CD4-positive, alpha-beta memory T cell (primary cell): ENCODE results near the gene EYS. TPM values are rescaled to one million over a fixed set of nuclear protein-coding genes. Genes with fewer than 3 reads are reported as not detected.

Experiments used
- CTCF ChIA-PET: fragments of 350-600 bp; sonication (Branson Sonifier 250); formaldehyde crosslinking; loops from one replicate; lab custom pipeline; 2021; ENCODE audit warnings: inconsistent platforms; ENCODE audit not compliant: partially characterized antibody; lab: Charles Lee
- POLR2A ChIA-PET: fragments of 350-600 bp; sonication (Branson Sonifier 250); formaldehyde crosslinking; loops from one replicate; lab custom pipeline; 2021; ENCODE audit not compliant: partially characterized antibody; lab: Charles Lee
- DNase-seq, 5 donors: peaks; one replicate each; pipeline versions ENCODE4 v3.0.0 to v3.0.0-alpha.2; 2020 to 2022; ENCODE audit warnings: mixed read lengths in 1 of 5
- H3K27ac ChIP-seq: one replicate; pipeline ENCODE4 v1.7.0; 2013; ENCODE audit warnings: low read depth, low read length
- H3K27me3 ChIP-seq: 2 replicates; pipeline ENCODE4 v1.7.0; 2013; ENCODE audit warnings: mild to moderate bottlenecking, low read length, moderate library complexity; ENCODE audit not compliant: insufficient read depth
- H3K36me3 ChIP-seq: 2 replicates; pipeline ENCODE4 v1.7.0; 2013; ENCODE audit warnings: mild to moderate bottlenecking, low read length, moderate library complexity; ENCODE audit not compliant: insufficient read depth
- H3K4me1 ChIP-seq: 2 replicates; pipeline ENCODE4 v1.7.0; 2013; ENCODE audit warnings: mild to moderate bottlenecking, low read length, moderate library complexity; ENCODE audit not compliant: insufficient read depth
- H3K4me3 ChIP-seq, 2 donors: one replicate each; pipeline ENCODE4 v1.7.0; 2013; ENCODE audit warnings: low read length in 2 of 2, mild to moderate bottlenecking in 1 of 2
- H3K9me3 ChIP-seq, 2 donors: one replicate each; pipeline ENCODE4 v1.7.0; 2013; ENCODE audit warnings: low read length in 2 of 2, control low read depth in 1 of 2; ENCODE audit not compliant: control insufficient read depth in 1 of 2
- H3K27ac Mint-ChIP-seq, 7 donors: one replicate each; pipeline ENCODE4 v1.8.0; 2020 to 2021; ENCODE audit warnings: mixed read lengths in 7 of 7, mild to moderate bottlenecking in 6 of 7, inconsistent platforms in 3 of 7, moderate library complexity in 3 of 7
- H3K27me3 Mint-ChIP-seq, 2 donors: one replicate each; pipeline ENCODE4 v1.8.0; 2020 to 2021; ENCODE audit warnings: mixed read lengths in 2 of 2
- H3K36me3 Mint-ChIP-seq, 2 donors: one replicate each; pipeline ENCODE4 v1.8.0; 2020 to 2021; ENCODE audit warnings: mixed read lengths in 2 of 2, inconsistent platforms in 1 of 2, mild to moderate bottlenecking in 1 of 2
- H3K4me1 Mint-ChIP-seq, 4 donors: one replicate each; pipeline ENCODE4 v1.8.0; 2020 to 2021; ENCODE audit warnings: mixed read lengths in 4 of 4, mild to moderate bottlenecking in 1 of 4
- H3K4me3 Mint-ChIP-seq, 8 donors: one replicate each; pipeline ENCODE4 v1.8.0; 2020 to 2021; ENCODE audit warnings: mixed read lengths in 8 of 8, mild to moderate bottlenecking in 7 of 8, moderate library complexity in 6 of 8, inconsistent platforms in 3 of 8
- H3K9me3 Mint-ChIP-seq, 8 donors: one replicate each; pipeline ENCODE4 v1.8.0; 2020 to 2021; ENCODE audit warnings: mixed read lengths in 8 of 8, mild to moderate bottlenecking in 5 of 8, inconsistent platforms in 3 of 8, moderate library complexity in 1 of 8
- intact Hi-C: fragments of 100-400 bp; cut with micrococcal nuclease; formaldehyde crosslinking; loops from one replicate; pipeline ENCODE4 v1.15.1; 2023
- polyA plus RNA-seq, 2 donors: library from polyadenylated mRNA; unstranded; fragments of 300-500 nt; fragmentation: Illumina TruSeq; gene quantifications; one replicate each; pipeline ENCODE4 v1.2.3, GENCODE V29; 2021
- total RNA-seq, 2 experiments: library from RNA; stranded (reverse); gene quantifications; one replicate each; pipeline ENCODE4 v1.2.3, GENCODE V29; 2021

The EYS gene
- total and polyA plus RNA-seq, 4 experiments from 2014 or later: 0.17 to 0.20 TPM; not detected in 2

DNA sequence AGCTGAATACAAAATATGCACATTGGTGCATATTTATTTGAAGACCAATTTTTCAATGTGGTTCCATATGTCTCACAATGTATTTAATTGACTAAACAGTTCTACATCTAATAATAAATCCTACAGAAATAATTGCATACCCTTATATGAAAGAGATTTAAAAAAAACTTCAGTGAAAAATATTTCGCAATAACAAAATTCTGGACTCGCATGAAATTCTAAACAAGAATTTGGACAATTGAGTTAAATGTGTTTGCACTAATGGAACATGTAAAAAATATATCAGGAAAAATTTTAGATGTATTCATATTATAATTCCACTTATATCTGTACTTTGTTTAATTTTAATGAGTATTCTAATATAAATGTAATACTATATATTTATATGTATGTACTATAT lies 1003.1 kb downstream of the EYS start:
- Mint-ChIP-seq H3K4me3 (no peak overlapping the region), H3K27me3 (no peaks in the 10 kb centered on the region), H3K4me1 (no peaks in the 10 kb centered on the region), H3K9me3 (peaks cover 0 to 22% (median 12%) of the 10 kb centered on the region in 8 donors), H3K36me3 (no peaks in the 10 kb centered on the region), H3K27ac (no peak overlapping the region)
- Histone ChIP-seq H3K9me3 (no peaks in the 10 kb centered on the region), H3K27me3 (no peaks in the 10 kb centered on the region), H3K27ac (no peak overlapping the region), H3K36me3 (no peaks in the 10 kb centered on the region), H3K4me1 (no peaks in the 10 kb centered on the region), H3K4me3 (no peak overlapping the region)
- intact Hi-C loops: no loop called here
- POLR2A ChIA-PET: no interaction called here
- CTCF ChIA-PET: no interaction called here
- DNase-seq: no peak

DNA sequence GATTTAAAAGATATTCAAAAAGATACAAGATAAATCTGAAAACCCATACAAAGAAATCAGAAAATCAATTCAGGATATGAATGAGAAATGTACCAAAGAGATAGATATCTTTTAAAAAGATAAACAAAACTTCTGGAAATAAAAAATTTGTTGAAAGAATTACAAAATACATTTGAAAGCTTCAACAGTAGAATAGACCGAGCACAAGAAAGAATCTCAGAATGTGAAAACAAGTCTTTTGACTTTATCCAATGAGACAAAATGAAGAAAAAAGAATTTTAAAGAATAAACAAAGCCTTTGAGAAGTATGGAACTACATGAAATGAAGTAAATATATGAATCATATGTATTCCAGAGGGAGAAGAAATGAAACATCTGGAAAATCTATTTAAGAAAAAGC lies 1011.0 kb downstream of the EYS start:
- POLR2A ChIA-PET: no interaction called here
- peaks cover 0 to 59% (median 8%) of the 10 kb centered on the region in 8 donors for H3K9me3 Mint-ChIP-seq
- no peaks in the 10 kb centered on the region for H3K4me1 ChIP-seq

DNA sequence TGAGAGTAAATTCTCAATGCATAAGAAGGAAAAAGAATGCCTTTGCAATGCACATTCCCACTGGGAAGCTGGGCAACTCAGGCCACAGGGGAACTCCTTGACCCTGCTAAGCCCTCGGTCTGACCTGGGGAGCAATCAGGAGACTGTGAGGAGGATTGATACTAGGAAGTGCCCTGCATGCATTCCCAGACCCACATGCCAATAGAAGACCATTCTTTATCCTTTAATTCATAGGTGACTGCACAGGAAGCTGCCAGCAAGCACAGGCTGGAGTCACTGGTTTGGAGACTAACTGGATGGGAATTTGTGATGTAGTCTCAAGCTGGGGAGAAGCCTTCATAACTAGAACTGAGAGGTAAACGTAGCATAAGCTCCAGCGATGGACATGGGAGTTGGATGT lies 1012.7 kb downstream of the EYS start:
- intact Hi-C loops: no loop called here
- Mint-ChIP-seq H3K36me3 (no peaks in the 10 kb centered on the region), H3K4me1 (no peaks in the 10 kb centered on the region), H3K27me3 (no peaks in the 10 kb centered on the region), H3K27ac (no peak overlapping the region), H3K9me3 (peaks cover 0 to 52% (median 8%) of the 10 kb centered on the region in 8 donors), H3K4me3 (no peak overlapping the region)
- CTCF ChIA-PET: no interaction called here
- H3K27me3 ChIP-seq: no peaks in the 10 kb centered on the region
- no peaks in the 10 kb centered on the region for H3K4me1 ChIP-seq
- POLR2A ChIA-PET: no interaction called here
- H3K36me3 ChIP-seq: no peaks in the 10 kb centered on the region
- H3K9me3 ChIP-seq: peaks cover 0 to 12% of the 10 kb centered on the region in 2 donors
- no peak overlapping the region for H3K27ac ChIP-seq
- no peak overlapping the region for H3K4me3 ChIP-seq
- no peak for DNase-seq

More for the DNA sequence above, 1011.0 kb downstream of the EYS start:
- H3K36me3 ChIP-seq: no peaks in the 10 kb centered on the region
- no peak for DNase-seq
- Mint-ChIP-seq H3K27ac (no peak overlapping the region), H3K4me1 (no peaks in the 10 kb centered on the region), H3K36me3 (no peaks in the 10 kb centered on the region), H3K4me3 (no peak overlapping the region), H3K27me3 (no peaks in the 10 kb centered on the region)
- no peaks in the 10 kb centered on the region for H3K27me3 ChIP-seq
- H3K9me3 ChIP-seq: peaks cover 0 to 12% of the 10 kb centered on the region in 2 donors
- H3K27ac ChIP-seq: no peak overlapping the region
- intact Hi-C loops: no loop called here
- CTCF ChIA-PET: no interaction called here
- no peak overlapping the region for H3K4me3 ChIP-seq

DNA sequence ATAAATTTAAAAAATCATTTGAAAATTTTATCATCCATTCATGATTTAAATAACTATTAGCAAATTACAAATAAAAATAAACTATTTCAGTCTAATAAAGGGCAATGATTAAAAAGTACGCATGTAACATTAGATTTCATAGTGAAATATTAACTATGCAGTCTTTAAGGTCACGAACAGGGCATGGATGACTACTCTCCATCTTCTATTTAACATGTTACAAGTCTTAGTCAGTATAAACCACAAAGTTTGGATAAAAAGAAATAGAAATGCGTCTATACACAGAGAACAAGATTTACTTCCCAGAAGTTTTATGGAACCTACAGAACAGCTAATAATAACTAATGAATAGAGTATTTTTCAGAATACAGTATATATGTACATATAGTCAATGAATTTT lies 1016.0 kb downstream of the EYS start:
- H3K9me3 ChIP-seq: peaks cover 0 to 12% of the 10 kb centered on the region in 2 donors
- ChIA-PET CTCF (no interaction called here), POLR2A (no interaction called here)
- no peaks in the 10 kb centered on the region for H3K4me1 ChIP-seq
- H3K36me3 ChIP-seq: no peaks in the 10 kb centered on the region
- H3K27me3 ChIP-seq: no peaks in the 10 kb centered on the region
- no peaks in the 10 kb centered on the region for H3K4me1 Mint-ChIP-seq
- DNase-seq: no peak
- H3K4me3 Mint-ChIP-seq: no peak overlapping the region
- no peaks in the 10 kb centered on the region for H3K36me3 Mint-ChIP-seq
- no peak overlapping the region for H3K4me3 ChIP-seq
- no peak overlapping the region for H3K27ac ChIP-seq
- peaks cover 0 to 33% (median 7%) of the 10 kb centered on the region in 8 donors for H3K9me3 Mint-ChIP-seq
- intact Hi-C loops: no loop called here
- no peak overlapping the region for H3K27ac Mint-ChIP-seq
- no peaks in the 10 kb centered on the region for H3K27me3 Mint-ChIP-seq

DNA sequence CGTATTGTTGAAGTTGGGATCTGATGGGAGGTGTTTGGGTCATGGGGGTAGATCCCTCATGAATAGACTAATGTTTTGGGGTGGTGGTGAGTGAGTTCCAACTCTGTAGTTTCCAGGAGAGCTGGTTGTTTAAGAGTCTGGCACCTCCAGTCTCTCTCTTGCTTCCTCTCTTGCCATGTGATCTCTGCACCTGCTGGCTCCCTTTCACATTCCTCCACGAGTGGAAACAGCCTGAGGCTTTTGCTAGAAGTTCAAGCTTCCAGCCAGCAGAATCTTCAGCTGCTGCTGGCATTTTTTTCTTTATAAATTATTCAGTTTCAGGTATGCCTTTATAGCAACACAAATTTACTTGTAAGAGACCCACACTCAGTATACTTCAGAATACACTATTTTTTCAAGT lies 1021.6 kb downstream of the EYS start:
- no peaks in the 10 kb centered on the region for H3K36me3 Mint-ChIP-seq
- H3K4me1 ChIP-seq: no peaks in the 10 kb centered on the region
- DNase-seq: no peak
- intact Hi-C loops: no loop called here
- peaks cover 0 to 16% (median 7%) of the 10 kb centered on the region in 8 donors for H3K9me3 Mint-ChIP-seq
- no peak overlapping the region for H3K27ac Mint-ChIP-seq
- H3K9me3 ChIP-seq: peaks cover 0 to under 1% of the 10 kb centered on the region in 2 donors
- H3K4me3 ChIP-seq: no peak overlapping the region
- H3K36me3 ChIP-seq: no peaks in the 10 kb centered on the region
- H3K4me1 Mint-ChIP-seq: no peaks in the 10 kb centered on the region
- no peaks in the 10 kb centered on the region for H3K27me3 ChIP-seq
- POLR2A ChIA-PET: no interaction called here
- CTCF ChIA-PET: no interaction called here
- H3K27me3 Mint-ChIP-seq: no peaks in the 10 kb centered on the region
- no peak overlapping the region for H3K27ac ChIP-seq
- H3K4me3 Mint-ChIP-seq: no peak overlapping the region

DNA sequence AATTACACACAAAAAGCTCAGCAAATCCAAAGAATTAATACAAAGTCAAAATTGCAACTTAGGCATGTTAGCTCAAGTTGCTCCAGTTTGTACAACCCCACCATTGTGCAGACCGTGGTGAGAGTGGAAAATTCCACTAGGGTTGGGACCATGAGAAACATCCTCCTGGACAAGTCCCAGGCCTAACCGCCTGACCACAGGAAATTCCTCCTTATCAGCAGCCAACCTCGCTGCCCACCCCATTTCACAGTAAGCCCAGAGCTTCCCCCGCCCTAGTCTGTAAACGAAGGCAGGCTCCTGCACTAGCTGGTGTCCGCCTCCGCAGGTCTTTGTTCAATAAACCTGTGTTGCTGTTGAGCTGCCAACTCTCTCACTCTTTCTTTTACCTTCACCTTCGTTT lies 1023.3 kb downstream of the EYS start:
- Histone ChIP-seq H3K27me3 (no peaks in the 10 kb centered on the region), H3K9me3 (peaks cover 0 to 3% of the 10 kb centered on the region in 2 donors), H3K27ac (no peak overlapping the region), H3K36me3 (no peaks in the 10 kb centered on the region), H3K4me1 (no peaks in the 10 kb centered on the region), H3K4me3 (no peak overlapping the region)
- DNase-seq: no peak
- Mint-ChIP-seq H3K4me1 (no peaks in the 10 kb centered on the region), H3K27me3 (no peaks in the 10 kb centered on the region), H3K4me3 (no peak overlapping the region), H3K36me3 (no peaks in the 10 kb centered on the region), H3K9me3 (peaks cover 2 to 14% (median 10%) of the 10 kb centered on the region in 8 donors), H3K27ac (no peak overlapping the region)
- intact Hi-C loops: no loop called here
- ChIA-PET POLR2A (no interaction called here), CTCF (no interaction called here)

DNA sequence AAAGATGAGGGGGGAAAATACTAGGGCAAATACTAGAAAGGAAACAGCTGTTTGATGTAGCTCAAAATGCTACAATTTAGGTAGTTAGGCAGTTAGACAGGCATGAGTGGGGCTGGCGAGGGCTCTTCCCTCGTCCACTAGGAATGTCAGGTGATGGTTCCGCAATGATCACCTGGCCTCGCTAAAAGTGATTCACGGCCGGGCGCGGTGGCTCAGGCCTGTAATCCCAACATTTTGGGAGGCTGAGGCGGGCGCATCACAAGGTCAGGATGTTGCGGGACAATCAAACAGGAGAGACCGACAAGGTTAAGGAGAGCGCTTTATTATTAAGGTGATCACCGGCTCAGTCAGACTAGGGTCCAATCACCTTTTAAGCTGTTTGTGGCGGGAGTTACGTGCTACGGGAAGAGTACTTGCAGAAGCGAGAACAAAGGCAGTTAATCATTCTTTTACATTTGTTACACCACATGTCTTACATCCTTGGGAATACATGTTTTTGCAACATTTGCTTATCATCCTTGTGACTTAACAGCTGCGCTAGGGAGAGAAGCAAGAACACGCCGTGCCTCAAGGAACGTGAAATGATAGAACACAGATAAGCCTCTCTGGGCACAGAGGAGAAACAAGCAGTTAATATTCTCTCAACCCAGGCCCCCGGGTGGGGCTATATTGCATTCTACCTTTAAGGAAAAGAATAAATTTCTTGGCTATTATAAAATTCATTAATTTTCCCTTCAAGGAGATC lies 1025.4 kb downstream of the EYS start:
- Mint-ChIP-seq H3K36me3 (no peaks in the 10 kb centered on the region), H3K27me3 (no peaks in the 10 kb centered on the region), H3K4me3 (no peak overlapping the region), H3K27ac (no peak overlapping the region), H3K4me1 (no peaks in the 10 kb centered on the region), H3K9me3 (peaks cover 0 to 19% (median 6%) of the 10 kb centered on the region in 8 donors)
- Histone ChIP-seq H3K4me3 (no peak overlapping the region), H3K9me3 (peaks cover 0 to 3% of the 10 kb centered on the region in 2 donors), H3K27ac (no peak overlapping the region), H3K36me3 (no peaks in the 10 kb centered on the region), H3K27me3 (no peaks in the 10 kb centered on the region), H3K4me1 (no peaks in the 10 kb centered on the region)
- ChIA-PET POLR2A (no interaction called here), CTCF (no interaction called here)
- DNase-seq: no peak
- intact Hi-C loops: no loop called here
